HG03097 (cell line): Measurements from ENCODE around the gene PSD.

Experiments used
- ATAC-seq: cut with Tn5 transposase; IDR thresholded peaks from one replicate; pipeline ENCODE4 v1.9.1; 2021; ENCODE audit not compliant: unreplicated experiment, low FRiP score

Gene PSD

GRCh38 chr10:102394801-102395399 lies 23.7 kb downstream of the PSD start:
- ATAC-seq: peak; percentile 5

- peak; percentile 67 for ATAC-seq
These were observed 24.3 kb downstream of the PSD start for GRCh38 chr10:102394079-102394800.

- ATAC-seq: no peak
These were observed 25.0 kb downstream of the PSD start for GRCh38 chr10:102393411-102394078.

- no peak for ATAC-seq
These were observed 26.3 kb downstream of the PSD start for GRCh38 chr10:102392306-102392705.

- ATAC-seq: no peak
These were observed 28.7 kb downstream of the PSD start for GRCh38 chr10:102389894-102390293.

GRCh38 chr10:102384606-102385429 lies 33.8 kb downstream of the PSD start:
- ATAC-seq: no peak

- no peak for ATAC-seq
These were observed 34.5 kb downstream of the PSD start for GRCh38 chr10:102384053-102384452.

- ATAC-seq: no peak
These were observed 35.7 kb downstream of the PSD start for GRCh38 chr10:102382871-102383270.

- no peak for ATAC-seq
These were observed 36.6 kb downstream of the PSD start for GRCh38 chr10:102381983-102382382.

GRCh38 chr10:102379383-102379782 lies 39.2 kb downstream of the PSD start:
- no peak for ATAC-seq

GRCh38 chr10:102376901-102377300 lies 41.7 kb downstream of the PSD start:
- no peak for ATAC-seq

GRCh38 chr10:102375867-102376266 lies 42.7 kb downstream of the PSD start:
- ATAC-seq: no peak

GRCh38 chr10:102375250-102375649 lies 43.3 kb downstream of the PSD start:
- ATAC-seq: no peak

GRCh38 chr10:102371295-102371694 lies 47.3 kb downstream of the PSD start:
- no peak for ATAC-seq

- ATAC-seq: no peak
These were observed 50.5 kb downstream of the PSD start for GRCh38 chr10:102368077-102368476.

- ATAC-seq: no peak
These were observed 51.1 kb downstream of the PSD start for GRCh38 chr10:102367441-102367840.

GRCh38 chr10:102358712-102359382 lies 59.7 kb downstream of the PSD start:
- no peak for ATAC-seq

GRCh38 chr10:102354451-102354850 lies 64.1 kb downstream of the PSD start:
- no peak for ATAC-seq
